Kasumi-1 (cell line): ENCODE data around the gene ARL5C.
A peak's percentile ranks its signal among the peaks of the same experiment; 100 is the strongest.

Experiments used
- DNase-seq, 2 experiments: peaks; one replicate each; lab custom pipeline; 2025; lab: John Stamatoyannopoulos, UW

ARL5C gene

GRCh38 chr17:39165841-39166349, at the start of gene ARL5C:
Gene ARL5C (minus strand): TSS chr17:39166161. CDS start chr17:39165760, 401 bp downstream.
- DNase-seq = no peak

GRCh38 chr17:39213852-39214251, 47.9 kb upstream of the ARL5C start:
- no peak for DNase-seq

GRCh38 chr17:39212841-39213480, 47.0 kb upstream of the ARL5C start:
- no peak for DNase-seq

GRCh38 chr17:39212195-39212810, 46.3 kb upstream of the ARL5C start:
- no peak for DNase-seq

- DNase-seq = no peak
Observed at GRCh38 chr17:39210093-39210434, 44.1 kb upstream of the ARL5C start.

- peak; percentile 21 to 35 for DNase-seq
Observed at GRCh38 chr17:39209317-39210092, 43.5 kb upstream of the ARL5C start.

GRCh38 chr17:39208893-39209292, 42.9 kb upstream of the ARL5C start:
- DNase-seq = peak; percentile 36 to 45

GRCh38 chr17:39208136-39208535, 42.2 kb upstream of the ARL5C start:
- DNase-seq = no peak

- DNase-seq = no peak
Observed at GRCh38 chr17:39205112-39205526, 39.2 kb upstream of the ARL5C start.

- no peak for DNase-seq
Observed at GRCh38 chr17:39204245-39204644, 38.3 kb upstream of the ARL5C start.

GRCh38 chr17:39200957-39201510, 35.1 kb upstream of the ARL5C start:
- DNase-seq = no peak

- no peak for DNase-seq
Observed at GRCh38 chr17:39200070-39200879, 34.3 kb upstream of the ARL5C start, which contains the start of gene RPL19. Gene RPL19 (plus strand): TSS chr17:39200283. CDS start chr17:39200345, 62 bp downstream.

- DNase-seq = peak; percentile 97 to 98
Observed at GRCh38 chr17:39199820-39200069, 33.8 kb upstream of the ARL5C start.

GRCh38 chr17:39198186-39198566, 32.2 kb upstream of the ARL5C start:
- no peak for DNase-seq

- DNase-seq = peak; percentile 61 to 68
Observed at GRCh38 chr17:39197380-39198185, 31.6 kb upstream of the ARL5C start, which contains the start of gene CACNB1. Gene CACNB1 (minus strand): TSS chr17:39197669. CDS start chr17:39197495, 174 bp downstream.

- DNase-seq = no peak
Observed at GRCh38 chr17:39196808-39197291, 30.9 kb upstream of the ARL5C start.

- DNase-seq = no peak
Observed at GRCh38 chr17:39196241-39196807, 30.4 kb upstream of the ARL5C start.

- no peak for DNase-seq
Observed at GRCh38 chr17:39195568-39196160, 29.7 kb upstream of the ARL5C start.

- no peak for DNase-seq
Observed at GRCh38 chr17:39194985-39195524, 29.1 kb upstream of the ARL5C start.
